GM19328 (cell line): ENCODE data around the gene AGPAT1.
"Not testable (repeated sequence)": the region's sequence is repeated elsewhere in the genome, so short reads cannot be mapped to it uniquely, and the experiment has no call there.

Experiments
- ATAC-seq: cut with Tn5 transposase; IDR thresholded peaks from one replicate; pipeline ENCODE4 v1.9.1; 2021; ENCODE audit warnings: mild to moderate bottlenecking, moderate library complexity; ENCODE audit not compliant: unreplicated experiment

Gene AGPAT1

GRCh38 chr6:32200711-32201475 lies 25.0 kb upstream of the AGPAT1 start:
- ATAC-seq = no peak

GRCh38 chr6:32198866-32199265 lies 23.0 kb upstream of the AGPAT1 start:
- ATAC-seq = no peak

DNA sequence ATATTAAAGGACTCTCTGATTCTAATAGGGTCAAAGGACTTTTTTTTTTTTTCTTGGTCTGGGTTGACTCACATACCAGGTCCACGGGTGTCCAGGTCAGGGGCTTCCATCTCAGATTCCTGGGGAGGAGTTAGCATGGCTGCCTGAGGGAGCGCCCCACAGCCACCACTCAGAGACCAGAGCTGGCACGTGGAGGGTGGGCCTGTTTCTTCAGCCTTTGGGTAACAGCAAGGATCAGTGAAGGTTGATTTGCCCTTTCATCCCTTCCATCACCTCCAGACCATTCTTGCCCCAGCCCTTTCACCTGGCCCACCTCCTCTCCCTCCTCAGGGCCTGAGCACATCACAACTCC lies 22.4 kb upstream of the AGPAT1 start:
- no peak for ATAC-seq

- ATAC-seq = no peak
Measured at GRCh38 chr6:32196682-32197616, 21.1 kb upstream of the AGPAT1 start.

DNA sequence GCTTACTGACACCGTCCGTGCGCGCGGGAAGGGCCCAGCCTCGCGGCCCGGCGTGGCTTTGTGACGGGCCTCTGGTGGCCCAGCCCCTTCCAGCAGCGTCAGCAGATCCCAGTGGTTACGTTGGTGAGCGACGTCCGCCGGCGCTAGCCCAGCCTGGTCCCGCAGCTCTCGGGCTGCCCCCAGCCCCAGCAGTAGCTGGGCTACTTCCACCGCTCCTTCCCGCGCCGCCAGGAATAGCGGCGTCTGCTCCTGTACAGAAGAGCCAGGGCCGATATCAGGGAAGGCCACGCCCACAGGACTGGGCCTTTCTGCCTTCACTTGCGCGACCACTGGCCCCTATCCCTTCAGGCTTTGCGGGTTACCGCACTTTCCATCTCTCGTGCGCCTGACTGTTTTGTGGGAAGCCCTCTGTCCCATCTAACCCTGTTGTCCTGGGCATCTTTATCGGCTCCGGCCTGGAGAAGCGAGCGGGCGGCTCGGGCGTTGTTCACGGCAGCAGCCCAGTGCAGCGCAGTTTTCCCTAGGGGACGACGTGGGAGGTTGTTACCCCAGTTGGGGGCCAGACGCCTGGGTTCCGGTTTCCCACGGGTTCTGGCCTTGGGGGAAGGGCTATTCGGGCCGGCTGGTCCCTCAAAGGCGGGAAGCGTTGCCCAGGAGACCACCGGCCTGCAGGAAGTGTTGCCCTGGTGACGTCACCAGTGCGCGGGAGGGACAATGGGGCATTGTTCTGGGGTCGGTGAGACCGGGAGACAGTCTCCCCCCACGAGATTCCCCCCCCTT lies 20.2 kb upstream of the AGPAT1 start:
- peak; percentile 79 for ATAC-seq

GRCh38 chr6:32195652-32195901 lies 19.7 kb upstream of the AGPAT1 start:
- ATAC-seq = peak; percentile 76

GRCh38 chr6:32194825-32195651 lies 19.2 kb upstream of the AGPAT1 start:
- no peak for ATAC-seq

DNA sequence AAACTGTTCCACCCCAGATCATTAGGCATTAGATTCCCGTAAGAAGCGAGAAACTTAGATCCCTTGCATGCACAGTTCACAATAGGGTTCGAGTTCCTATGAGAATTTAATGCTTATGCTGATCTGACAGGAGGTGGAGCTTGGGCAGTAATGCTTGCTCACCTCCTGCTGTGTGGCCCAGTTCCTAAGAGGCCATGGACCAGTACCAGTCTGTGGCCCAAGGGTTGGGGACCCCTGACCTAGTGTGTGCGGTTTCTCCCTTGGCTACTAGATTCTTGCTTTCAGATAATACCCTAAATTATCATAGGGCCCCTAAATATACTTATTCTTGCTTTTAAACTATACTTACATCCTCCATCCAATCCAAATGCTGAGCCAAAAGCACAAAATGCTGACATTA lies 18.5 kb upstream of the AGPAT1 start:
- no peak for ATAC-seq

DNA sequence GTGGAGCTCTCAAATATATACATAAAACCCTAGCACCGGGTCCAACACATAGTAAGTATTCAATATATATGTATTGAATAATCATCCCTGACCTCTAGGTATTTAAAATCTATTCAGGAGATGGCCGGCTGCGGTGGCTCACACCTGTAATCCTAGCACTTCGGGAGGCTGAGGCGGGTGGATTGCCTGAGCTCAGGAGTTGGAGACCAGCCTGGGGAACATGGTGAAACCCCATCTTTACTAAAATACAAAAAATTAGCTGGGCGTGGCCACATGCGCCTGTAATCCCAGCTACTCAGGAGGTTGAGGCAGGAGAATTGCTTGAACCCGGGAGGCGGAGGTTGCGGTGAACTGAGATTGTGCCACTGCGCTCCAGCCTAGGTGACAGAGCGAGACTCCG lies 17.2 kb upstream of the AGPAT1 start:
- not testable (repeated sequence) for ATAC-seq

GRCh38 chr6:32192608-32193039 lies 16.7 kb upstream of the AGPAT1 start, which contains the start of gene GPSM3:
GPSM3 (minus strand) TSS chr6:32192643; CDS start chr6:32192513, 130 bp downstream.
- ATAC-seq = no peak

DNA sequence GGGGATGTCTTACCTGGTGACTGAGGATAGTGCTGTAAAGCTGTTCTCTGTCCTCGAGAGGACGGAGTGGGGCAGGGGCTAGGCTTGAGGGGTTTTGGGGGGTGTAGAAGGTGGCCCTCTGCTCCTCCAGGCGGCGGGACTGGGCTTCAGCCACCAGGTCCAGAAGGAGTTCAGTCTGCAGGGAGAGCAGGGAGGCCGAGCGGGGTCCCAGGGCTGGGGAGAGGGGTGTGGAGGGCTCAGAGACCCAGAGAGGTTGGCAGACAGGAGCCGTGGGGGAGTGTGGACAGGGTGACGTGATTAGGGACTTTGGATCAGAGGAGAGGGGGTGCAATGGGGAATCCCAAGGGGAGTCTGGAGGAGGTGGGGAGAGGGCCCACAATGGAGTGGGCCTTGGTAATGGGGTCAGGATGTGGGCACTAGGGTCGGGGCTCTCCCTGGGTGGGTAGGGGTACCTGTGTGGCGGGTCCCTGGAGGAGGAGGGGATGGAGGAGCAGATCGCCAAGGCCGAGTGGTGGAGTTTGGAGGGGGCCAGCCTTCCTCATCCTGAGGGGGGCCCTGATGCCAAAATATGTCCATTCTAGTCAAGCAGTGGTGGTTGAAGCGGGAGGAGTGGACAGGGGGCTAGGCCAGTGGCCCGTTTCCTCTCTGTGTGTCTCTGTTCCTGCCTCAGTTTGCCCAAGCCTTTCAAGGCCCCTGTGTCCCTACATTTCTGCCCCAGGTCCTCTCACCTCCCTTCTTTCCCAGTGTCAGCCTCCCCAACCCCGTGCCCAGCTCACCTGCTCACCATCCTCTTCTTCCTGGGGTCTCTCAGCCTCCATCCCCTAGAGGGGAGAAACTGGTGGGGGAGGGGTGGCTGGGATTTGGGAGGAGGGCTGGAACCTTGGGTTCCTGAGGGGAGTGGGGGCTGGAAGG lies 16.1 kb upstream of the AGPAT1 start:
- no peak for ATAC-seq

DNA sequence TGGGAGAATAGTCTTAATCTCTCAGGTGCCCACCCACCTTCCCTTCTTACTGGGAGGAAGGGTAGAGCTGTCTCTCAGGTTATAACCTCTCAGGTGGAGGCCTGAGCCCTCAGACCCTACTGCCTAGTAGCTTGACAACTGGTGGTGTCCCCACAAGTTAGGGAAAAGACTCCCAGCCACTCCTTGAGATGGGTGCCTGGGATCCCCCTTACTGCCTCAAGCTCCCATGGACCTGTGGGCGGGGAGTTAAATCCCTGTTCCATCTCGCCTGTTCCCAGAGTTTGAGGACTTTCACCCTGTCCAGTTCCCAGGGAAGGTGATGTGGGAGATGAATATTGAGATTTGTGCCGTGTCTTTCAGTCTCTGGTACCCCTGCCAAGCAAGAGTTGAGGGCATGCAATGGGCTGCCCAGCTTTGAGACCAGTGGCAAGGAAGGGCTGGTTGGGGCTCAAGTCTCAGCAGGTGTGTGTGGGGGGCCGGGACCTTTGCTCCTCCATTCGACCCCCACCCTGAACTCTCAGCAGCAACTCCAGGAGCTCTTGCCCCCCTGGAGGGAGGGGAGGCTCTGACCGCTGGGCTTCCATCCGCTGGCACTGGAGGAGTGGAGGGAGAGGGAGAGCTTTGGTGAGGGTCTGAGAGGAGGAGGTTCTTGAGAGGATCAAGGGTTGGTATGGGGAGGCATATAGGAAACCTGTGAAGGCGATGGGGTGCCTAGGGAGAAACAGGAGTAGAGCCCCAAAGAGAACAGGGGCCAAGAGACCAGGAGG lies 15.2 kb upstream of the AGPAT1 start:
- ATAC-seq = no peak

DNA sequence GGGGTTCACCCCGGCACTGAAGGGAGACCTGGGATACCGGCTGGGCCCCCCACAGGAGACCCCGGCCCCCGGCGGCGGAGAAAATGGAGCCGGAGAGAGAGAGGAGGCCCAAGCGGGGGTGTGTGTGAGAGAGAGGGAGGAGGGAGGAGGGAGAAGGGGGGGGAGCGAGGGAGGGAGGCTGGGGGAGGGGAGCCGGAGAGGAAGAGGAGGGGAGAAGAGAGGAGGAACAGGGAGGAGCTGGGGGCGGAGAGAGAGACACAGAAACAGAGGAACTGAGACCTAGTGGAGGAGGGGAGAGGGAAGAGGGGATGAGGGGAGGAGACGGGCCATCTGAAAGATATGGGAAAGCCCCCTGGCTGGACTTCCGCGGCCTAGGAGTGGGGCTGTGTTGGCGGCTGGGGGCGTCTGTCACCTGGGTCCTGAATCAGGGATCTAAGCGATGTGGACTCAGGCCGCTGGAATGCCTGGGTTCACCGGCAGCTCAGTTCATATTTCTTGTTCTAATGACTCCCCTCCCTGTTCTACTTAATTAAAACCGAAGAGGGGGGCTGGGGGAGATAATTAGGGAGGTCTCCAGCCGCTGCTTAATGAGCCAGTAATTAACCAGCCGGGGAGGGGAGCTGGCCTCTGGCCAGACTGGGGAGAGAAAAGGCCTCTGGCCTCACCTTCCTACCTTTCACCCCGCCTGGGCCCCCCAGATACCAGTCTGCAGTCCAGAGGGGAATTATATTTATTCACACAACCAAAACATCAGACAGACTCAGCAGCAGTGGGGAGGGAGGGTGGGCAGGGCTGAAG lies 14.4 kb upstream of the AGPAT1 start, which contains the start of gene PBX2:
Gene PBX2, minus strand, starts transcription at position 149 of the 798 bp plus-strand sequence. CDS start 287 bp downstream, outside the sequence.
- ATAC-seq = no peak

- ATAC-seq = no peak
Measured at GRCh38 chr6:32189742-32190053, 13.8 kb upstream of the AGPAT1 start.

DNA sequence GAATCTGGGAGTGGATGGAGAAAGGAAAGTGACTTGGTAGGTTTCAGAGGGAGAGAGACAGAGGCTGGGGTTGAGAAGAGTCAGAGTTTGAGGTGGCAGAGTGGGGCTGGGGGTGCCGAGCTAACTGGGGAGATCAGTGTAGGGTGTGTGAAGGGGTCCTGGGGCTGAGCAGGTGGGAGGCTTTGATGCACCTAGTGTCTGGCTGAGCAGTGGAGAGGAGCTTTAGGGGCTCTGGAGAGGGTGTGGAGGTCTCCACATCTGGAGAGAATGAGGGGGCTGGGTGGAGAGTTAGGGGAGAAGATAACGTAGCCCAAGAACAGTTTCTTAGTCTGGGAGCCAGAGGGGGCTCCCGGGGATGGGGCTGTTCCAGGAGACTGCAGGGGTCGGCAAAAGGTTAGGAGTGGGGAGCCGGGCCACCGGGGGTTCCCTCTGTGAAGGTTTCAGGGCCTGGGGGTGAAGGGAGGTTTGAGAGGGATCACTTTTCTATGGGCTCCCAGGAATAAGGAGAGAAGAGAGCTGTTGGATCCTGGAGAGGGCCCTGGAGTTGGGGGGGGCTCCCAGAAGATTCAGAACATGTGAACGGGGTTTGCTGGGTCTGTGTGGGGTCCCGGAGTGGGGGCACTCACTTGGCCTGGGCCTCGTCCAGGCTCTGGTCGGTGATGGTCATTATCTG lies 13.3 kb upstream of the AGPAT1 start:
- no peak for ATAC-seq

GRCh38 chr6:32188381-32189068 lies 12.6 kb upstream of the AGPAT1 start:
- no peak for ATAC-seq
